GM19328 (cell line): Measurements from ENCODE around the gene FAM83B.
"Not testable (repeated sequence)": the region's sequence is repeated elsewhere in the genome, so short reads cannot be mapped to it uniquely, and the experiment has no call there.

Source experiments
- ATAC-seq: cut with Tn5 transposase; IDR thresholded peaks from one replicate; pipeline ENCODE4 v1.9.1; 2021; ENCODE audit warnings: mild to moderate bottlenecking, moderate library complexity; ENCODE audit not compliant: unreplicated experiment

The FAM83B gene, protein sequence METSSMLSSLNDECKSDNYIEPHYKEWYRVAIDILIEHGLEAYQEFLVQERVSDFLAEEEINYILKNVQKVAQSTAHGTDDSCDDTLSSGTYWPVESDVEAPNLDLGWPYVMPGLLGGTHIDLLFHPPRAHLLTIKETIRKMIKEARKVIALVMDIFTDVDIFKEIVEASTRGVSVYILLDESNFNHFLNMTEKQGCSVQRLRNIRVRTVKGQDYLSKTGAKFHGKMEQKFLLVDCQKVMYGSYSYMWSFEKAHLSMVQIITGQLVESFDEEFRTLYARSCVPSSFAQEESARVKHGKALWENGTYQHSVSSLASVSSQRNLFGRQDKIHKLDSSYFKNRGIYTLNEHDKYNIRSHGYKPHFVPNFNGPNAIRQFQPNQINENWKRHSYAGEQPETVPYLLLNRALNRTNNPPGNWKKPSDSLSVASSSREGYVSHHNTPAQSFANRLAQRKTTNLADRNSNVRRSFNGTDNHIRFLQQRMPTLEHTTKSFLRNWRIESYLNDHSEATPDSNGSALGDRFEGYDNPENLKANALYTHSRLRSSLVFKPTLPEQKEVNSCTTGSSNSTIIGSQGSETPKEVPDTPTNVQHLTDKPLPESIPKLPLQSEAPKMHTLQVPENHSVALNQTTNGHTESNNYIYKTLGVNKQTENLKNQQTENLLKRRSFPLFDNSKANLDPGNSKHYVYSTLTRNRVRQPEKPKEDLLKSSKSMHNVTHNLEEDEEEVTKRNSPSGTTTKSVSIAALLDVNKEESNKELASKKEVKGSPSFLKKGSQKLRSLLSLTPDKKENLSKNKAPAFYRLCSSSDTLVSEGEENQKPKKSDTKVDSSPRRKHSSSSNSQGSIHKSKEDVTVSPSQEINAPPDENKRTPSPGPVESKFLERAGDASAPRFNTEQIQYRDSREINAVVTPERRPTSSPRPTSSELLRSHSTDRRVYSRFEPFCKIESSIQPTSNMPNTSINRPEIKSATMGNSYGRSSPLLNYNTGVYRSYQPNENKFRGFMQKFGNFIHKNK

DNA sequence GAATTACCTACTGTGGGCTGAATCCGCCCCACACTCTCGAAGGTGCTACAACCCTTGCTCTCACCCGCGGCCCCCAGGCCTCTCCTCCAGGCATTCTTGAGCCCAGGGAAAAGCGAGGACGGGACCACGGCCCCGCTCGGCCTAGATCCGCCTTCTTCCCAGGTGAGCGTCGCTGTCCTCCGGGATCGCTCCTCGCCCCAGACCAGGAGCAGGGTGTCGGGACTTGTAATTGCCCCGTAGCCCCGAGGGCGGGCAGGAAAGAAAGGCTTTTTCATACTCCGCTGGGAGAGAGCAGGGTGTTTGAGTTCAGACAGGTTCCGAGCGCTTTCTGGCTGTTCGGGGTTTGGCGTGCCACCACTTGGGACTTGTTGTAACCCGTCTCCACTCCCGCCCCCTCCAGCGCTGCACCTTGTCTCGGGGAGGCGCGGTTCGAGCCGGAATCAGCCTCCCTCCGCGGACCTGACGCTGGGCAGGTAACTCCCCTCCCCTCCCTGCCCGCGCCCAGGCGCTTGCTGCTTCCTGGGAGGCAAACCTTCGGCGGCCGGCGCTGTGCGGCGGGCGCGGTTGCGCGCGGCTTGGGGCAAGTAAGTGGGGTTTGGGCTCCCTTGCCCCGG, at the start of gene FAM83B:
TSS of gene FAM83B (plus strand) at position 529 of the 614 bp plus-strand sequence. CDS start 23,476 bp downstream, outside the sequence.
- no peak for ATAC-seq

DNA sequence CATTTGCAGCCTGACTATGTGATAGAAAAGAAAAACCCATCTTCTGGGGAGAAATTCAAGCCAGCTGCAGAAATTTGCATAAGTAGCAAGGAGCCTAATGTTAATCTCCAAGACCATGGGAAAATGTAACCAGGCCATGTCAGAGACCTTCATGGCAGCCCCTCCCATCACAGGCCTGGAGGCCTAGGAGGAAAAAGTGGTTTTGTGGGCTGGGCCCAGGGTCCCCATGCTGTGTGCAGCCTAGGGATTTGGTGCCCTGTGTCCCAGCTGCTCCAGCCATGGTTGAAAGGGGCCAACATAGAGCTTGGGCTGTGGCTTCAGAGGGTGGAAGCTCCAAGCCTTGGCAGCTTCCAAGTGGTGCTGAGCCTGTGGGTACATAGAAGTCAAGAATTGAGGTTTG, 49.7 kb upstream of the FAM83B start:
- not testable (repeated sequence) for ATAC-seq

DNA sequence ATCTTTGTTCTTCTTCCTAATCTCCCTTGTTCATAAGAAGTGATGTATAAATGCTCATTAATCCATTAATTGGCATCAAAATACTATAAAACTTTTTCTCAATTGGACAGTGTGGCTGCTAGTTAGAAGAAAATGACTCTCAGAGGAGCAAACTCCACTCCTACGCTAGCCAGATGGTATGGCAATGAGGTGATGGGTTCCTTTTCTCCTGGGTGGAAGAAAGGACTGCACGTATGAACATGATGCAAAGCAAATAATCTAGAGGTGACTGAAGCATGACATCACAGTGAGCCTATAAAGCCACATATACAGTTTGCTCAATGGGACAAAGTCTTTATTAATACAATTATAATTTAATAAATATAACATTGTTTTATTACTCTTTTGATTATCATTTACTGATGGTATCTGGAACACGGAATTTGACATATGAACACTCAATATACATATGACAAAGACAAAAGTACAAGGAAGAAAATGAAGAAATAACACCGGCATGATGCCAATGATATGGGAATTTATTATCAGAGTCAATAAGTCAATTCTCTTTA, 46.4 kb upstream of the FAM83B start:
- ATAC-seq, result no peak

DNA sequence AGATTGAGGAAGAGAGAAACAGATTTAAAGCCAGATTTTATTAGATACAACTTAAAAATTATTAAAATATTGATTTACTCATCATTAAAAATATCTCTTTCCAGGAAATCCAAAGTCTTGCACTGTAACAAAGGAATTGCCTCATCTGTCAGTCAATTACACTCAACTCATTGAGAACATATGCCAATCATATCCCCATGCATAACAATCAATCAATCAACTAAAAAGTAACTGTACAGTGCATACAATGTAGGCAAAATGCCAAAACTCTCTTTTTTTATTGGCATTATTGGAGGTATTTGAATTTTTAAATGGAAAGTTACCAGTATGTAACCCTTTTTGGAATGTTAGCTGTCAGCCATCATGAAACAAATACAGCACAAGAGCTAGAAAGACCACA, 45.3 kb upstream of the FAM83B start:
- ATAC-seq, result no peak

DNA sequence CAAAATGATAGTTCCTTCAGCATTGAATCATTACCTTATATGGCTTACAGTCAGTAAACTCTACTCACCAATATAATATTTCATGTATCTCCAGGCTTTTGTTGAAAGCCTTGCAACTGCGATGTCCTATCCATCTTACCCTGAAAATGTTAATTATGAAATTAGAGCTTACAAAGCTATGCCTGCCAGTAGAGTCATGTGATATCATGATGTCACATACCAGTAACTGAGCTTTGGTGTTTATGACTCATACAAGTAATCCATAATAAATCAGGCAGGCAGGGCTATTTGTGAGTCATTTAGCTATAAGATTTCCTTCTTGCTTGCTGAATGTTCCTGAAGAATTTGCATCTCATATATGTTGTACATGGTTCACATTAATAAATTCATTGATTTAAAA, 44.9 kb upstream of the FAM83B start:
- ATAC-seq, result no peak

DNA sequence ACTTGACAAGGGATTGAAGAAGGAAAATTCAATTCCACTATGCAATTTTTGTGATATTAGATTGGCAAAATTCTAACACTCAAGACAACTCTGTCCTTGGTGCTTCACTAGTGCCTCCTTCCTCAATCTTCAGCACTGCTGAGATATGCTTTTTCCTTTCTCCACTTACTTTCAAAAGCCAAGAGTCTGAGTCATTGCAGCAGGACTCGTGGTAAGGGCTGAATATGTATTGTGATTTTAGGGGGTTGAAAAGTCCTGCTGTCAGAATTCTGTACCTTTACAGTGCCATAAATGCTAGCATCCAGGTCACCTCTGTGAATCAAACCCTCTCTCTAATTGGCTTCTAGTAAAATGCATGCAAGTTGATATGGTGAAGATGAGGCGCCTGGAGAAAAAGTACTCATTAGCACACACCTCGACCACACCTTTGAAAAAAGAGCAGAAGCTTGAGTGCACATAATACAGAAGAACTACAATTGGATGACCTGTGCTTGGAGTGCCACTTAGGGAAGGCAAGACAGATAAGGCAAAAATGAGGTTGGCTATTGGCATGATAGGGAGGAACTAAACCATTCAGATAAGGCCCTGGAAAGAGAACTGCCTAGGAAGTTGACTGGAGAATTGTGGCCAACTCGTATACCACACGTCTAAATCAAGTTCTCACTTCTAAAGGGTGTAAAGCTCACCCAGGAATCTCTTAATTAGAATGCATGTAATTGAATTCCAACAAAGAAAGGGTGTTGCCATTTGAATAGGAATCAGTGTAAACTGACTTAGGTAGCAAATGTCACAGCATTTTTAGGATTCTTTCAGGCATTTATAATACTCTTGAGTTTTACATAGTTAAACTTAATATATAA, 43.6 kb upstream of the FAM83B start:
- ATAC-seq, result no peak

DNA sequence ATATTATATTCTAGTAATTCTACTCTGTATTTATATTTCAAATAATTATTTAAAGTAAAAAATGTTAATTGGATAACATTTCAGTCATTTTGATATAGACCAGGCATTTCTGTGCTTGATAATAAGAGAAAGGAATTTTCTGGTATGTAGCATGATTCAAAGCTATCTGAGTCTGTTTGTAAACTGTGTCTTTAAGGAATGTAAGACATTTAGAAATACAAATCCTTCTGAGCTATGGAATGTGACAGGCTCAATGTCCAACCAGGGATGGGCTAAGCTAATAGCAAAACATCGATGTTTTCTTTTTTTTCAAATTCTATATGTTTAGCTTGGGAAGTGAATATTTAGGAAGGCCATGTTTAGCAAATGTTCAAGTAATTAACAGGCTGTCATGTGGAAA, 41.5 kb upstream of the FAM83B start:
- ATAC-seq, result no peak

DNA sequence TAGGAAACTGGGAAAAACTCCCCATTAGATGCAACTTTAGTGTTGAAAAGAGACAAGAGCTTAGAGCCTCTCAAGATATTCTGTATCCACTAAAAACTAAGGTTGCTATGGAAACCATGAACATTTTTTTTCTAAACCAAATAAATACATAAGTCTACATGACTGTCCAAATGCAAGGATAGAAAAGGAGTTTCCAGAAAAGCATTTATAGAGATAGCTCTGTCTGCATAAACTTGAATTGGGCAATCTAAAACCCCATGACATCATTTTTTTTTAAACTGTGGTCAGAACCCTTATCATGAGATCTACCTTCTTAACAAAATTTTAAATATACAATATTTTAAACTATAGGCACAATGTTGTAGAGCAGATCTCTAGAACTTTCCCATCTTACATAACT, 36.4 kb upstream of the FAM83B start:
- no peak for ATAC-seq

DNA sequence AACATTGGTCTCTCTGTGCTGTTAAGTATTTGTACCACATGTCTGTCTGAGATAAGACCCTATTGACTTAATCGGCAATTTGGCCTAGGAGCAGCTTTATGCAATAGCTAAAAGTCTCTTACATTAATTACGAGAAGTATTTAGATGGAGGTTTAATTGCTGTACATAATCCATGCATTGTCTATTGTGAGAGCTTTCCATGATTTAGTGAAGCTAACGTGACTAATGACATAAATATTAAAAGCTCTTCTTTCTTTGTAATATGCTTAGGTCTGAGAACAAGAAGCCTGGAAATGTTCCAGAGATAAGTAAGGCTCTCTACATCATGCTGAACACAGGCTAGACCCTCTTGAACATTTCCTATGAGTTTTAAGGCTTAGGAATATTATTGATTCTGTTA, 32.7 kb upstream of the FAM83B start:
- no peak for ATAC-seq

DNA sequence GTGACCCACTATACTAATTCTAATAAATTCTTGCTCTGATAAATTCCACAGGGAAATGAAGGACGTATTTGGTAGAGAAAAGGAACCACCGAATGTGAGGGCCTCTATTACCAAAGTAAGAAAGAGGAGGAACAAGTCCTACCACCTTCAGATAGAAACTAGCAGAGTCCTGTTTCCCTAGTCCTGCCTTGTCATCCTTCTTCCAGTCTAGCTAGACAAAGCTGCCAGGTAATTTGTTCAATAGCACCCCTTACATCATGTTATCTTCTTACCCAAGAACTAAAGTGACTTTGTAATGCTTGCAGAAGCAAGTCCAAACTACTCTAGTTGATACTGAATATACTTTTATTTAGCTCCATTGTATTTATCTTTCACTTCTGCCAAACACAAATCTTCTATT, 29.3 kb upstream of the FAM83B start:
- ATAC-seq, result no peak

DNA sequence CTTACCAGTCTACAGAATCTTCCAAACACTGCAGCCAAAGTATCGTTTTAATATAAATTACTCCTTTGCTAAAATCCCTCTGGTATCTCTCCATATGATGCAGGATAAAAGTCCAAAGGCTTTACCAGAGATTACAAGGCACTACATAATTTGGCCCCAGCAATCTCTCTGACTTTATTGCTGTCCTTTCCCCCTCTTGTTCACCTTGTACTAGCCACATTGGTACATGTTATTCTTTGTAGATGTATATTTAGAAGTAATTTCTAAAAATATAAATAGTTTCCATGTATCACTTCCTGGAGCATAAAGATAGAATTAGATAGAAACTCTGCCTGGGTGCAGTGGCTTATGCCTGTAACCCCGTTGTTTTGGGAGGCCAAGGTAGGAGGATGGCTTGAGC, 28.7 kb upstream of the FAM83B start:
- ATAC-seq, result no peak

DNA sequence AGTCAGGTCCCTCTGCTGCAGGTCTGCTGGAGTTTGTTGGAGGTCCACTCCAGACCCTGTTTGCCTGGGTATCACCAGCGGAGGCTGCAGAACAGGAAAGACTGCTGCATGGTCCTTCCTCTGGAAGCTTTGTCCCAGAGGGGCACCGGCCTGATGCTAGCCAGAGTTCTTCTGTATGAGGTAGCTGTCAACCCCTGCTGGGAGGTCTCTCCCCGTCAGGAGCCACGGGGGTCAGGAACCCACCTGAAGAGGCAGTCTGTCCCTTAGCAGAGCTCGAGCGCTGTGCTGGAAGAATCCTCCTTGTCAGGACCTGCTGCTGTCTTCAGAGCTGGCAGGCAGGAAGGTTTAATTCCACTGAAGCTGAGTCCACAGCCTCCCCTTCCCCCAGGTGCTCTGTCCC, 22.3 kb upstream of the FAM83B start:
- ATAC-seq, result not testable (repeated sequence)

DNA sequence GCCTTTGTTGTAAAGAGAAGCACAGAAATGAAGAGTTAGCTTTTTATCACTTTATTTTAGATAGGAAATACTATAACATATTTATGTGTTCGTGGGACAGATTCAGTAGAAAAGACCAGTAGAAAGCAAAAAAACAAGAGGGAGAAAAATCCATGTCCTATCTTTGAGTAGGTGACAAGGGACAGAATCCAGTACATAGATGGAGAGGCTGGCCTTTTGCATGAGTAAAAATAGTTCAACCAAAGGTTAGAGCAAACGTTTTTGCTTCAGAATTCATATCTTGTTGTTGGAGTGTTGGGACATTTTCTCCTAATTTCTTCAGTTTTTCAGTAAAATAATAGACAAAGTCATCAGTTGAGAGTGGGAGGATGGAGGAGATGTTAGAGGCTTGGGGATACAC, 19.6 kb upstream of the FAM83B start:
- no peak for ATAC-seq

DNA sequence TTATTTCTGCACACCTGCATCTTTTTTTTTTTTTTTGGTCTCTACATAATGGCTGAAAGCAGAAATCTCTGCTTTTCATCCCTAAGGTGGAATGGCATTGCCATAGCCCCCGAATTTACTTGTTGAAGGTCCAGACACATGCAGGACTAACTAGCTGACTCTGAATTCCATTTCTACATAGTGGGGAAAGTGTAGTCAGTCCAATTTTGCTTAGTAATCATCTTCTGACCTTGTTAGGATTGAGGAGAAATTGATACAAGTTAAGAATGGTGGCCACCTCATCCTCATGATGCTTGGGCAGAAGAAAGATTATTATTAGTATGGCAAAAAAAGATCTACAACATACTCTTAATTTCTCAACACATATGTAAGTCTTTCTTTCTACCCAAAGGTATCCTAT, 16.4 kb upstream of the FAM83B start:
- no peak for ATAC-seq

DNA sequence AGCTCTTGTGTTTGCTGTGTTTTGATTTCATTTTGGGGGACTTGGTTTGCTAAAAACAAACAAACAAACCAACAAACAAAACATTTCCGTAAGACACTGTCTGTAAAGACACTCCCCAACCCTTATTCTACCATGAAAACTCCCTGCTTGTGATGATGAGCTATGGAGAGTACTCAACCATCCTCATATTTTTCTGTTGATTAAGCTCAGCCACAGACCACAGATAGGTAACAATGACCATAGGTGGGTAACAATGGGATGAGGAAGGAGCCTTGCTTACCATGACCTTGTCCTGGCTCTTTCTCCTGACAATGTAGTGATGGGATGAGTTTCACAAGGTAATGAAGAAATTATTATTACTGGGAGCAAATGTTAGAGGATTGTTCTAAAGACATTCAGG, 11.4 kb upstream of the FAM83B start:
- ATAC-seq, result no peak

DNA sequence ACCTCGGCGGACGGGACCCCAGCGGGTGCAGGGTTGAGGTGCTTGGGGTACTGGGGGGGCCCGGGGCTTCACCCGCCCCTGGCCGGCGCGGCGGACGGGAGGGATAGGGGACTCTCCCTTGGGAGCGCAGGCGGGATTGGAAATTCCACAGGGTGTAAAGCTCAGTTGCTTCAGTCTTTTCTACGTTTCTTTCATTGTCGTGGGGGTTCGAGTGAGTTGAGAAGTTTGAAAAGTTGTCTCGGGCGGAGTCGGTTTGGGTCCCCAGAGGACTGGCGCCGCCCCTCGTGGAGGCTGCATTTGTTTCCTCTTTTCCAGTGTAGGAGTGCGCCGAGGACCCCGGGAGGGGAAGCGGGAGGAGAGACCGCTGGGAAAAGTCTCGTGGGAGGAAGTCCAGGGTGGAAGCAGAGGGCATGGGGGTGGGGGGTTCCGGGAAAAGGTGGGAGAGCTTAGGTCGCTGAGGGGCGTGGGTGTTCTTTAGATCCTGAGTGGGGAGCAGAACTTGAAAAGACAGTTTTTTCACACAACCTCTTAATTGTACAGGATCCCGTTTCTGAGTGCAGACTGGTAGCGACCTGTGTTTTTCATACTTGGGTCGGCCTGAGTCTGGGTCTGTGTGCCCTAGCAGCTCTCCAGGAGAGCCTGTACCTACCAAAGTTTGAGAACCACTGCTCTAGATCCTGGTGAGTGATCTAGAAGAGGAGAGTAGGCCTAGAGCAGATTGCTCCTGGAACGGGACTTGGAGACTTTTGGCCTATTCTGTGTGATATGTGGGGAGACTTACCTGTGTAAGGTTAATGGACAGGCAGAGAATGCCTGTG, 495 bp downstream of the FAM83B start:
- ATAC-seq, result no peak

DNA sequence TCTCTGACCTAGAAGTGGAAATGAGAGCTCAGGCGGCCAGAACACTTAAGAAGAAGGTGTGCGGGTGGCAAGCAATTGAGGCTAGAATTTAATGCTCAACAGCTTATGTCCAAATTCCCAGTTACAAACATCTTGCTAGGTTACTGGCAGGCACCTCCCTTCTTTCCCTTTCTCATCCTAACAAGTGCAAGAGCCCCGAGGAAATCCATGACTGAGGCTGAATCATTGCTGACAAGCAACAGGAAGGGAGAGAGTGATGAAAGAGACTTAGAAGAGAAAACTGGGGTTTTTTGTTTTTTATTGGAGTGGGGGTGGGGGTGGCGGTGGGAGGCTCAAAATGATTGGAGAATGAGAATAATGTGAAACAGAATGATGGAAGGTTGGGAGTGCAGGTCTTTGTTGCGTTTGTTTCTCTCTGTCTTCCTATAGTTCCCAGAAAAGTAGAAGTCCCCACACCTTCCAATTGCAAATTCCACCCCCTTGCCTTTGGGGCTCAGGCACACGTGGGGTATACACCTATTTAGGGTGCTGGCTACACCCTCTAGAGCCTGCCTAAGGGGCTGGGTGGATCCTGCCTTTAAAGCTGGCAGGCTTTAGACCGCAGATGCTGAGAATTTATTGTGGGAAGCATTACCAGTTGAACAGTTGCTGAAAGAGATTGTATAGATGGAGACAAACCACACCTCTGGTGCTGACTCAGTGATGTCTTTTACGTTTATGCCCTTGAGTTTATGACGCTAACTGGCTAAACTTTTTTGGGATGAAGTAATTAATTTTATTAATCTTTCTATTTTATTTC, 1.4 kb downstream of the FAM83B start:
- ATAC-seq, result no peak

DNA sequence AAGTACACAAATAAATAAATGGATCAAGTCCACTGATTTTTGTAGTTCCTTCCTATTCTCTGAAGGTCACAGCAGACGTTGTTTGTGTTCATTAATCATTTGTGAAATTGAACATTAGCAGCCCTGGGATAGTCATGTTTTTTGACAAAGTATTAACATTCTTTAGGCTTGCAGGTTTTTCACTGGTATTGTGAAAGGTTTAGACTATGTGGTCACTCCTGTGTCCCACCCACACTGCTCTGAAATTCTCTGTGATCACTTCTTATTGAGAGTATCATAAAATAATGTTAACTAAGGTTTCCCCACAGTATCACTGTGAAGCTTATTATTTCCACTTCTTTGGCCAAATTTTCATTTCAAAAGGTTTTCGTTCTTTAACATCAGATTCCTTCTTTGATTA, 3.5 kb downstream of the FAM83B start:
- ATAC-seq, result no peak

DNA sequence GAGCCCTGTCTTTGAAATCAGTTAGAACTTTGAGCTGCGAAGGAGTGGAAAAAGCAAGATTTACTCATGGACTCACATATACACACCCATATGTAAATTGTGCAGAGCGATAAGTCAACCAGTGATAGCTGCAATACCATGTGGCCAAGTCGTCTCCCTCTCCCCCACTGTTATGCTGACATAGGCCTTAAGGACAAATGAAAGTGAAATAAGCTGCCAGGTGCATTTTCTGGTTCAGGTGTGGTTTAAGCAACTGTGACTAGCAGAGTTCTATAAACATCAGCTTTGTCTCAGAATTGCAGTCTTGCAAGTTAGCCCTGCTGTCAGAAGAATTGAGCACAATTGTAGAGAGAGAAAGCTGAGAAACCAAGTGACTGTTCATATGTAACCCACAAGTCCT, 9.6 kb downstream of the FAM83B start:
- no peak for ATAC-seq
